ENCODE results near the gene MSGN1.

The MSGN1 gene, protein sequence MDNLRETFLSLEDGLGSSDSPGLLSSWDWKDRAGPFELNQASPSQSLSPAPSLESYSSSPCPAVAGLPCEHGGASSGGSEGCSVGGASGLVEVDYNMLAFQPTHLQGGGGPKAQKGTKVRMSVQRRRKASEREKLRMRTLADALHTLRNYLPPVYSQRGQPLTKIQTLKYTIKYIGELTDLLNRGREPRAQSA

DNA sequence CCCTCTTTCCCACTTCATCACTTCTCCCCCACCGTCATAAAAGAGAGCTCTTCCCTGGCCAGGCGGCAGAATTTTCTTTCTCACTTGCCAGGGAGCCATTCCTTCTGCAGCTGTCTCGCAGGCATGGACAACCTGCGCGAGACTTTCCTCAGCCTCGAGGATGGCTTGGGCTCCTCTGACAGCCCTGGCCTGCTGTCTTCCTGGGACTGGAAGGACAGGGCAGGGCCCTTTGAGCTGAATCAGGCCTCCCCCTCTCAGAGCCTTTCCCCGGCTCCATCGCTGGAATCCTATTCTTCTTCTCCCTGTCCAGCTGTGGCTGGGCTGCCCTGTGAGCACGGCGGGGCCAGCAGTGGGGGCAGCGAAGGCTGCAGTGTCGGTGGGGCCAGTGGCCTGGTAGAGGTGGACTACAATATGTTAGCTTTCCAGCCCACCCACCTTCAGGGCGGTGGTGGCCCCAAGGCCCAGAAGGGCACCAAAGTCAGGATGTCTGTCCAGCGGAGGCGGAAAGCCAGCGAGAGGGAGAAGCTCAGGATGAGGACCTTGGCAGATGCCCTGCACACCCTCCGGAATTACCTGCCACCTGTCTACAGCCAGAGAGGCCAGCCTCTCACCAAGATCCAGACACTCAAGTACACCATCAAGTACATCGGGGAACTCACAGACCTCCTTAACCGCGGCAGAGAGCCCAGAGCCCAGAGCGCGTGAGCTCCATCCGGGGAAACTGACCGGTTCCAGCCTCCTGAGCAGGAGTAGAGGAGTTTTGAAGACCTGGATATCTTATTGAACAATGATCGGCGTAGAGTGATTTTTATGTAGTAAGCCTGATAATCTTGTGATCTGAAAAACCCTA, at the start of gene MSGN1:
MSGN1 (plus strand) TSS at position 65 of the 850 bp plus-strand sequence; CDS start at position 124, 59 bp downstream.
- no peak for DNase-seq (ENCODE audit: extremely low spot score)
- CTCF ChIA-PET = interaction anchor here (0.9 to 11.4 kb wide), 7 partner anchors 8 to 171 kb away, joined by 3 to 113 read pairs (median 3); partner anchors contain the start of genes GEN1 and SMC6
- TF ChIP-seq, protein P1, sequence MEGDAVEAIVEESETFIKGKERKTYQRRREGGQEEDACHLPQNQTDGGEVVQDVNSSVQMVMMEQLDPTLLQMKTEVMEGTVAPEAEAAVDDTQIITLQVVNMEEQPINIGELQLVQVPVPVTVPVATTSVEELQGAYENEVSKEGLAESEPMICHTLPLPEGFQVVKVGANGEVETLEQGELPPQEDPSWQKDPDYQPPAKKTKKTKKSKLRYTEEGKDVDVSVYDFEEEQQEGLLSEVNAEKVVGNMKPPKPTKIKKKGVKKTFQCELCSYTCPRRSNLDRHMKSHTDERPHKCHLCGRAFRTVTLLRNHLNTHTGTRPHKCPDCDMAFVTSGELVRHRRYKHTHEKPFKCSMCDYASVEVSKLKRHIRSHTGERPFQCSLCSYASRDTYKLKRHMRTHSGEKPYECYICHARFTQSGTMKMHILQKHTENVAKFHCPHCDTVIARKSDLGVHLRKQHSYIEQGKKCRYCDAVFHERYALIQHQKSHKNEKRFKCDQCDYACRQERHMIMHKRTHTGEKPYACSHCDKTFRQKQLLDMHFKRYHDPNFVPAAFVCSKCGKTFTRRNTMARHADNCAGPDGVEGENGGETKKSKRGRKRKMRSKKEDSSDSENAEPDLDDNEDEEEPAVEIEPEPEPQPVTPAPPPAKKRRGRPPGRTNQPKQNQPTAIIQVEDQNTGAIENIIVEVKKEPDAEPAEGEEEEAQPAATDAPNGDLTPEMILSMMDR (IDR thresholded peaks at IDR 0.05; ENCODE audit: control extremely low read depth, extremely low read depth, low read depth, missing control alignments) = no peak
- POLR2A ChIA-PET = no interaction called here

DNA sequence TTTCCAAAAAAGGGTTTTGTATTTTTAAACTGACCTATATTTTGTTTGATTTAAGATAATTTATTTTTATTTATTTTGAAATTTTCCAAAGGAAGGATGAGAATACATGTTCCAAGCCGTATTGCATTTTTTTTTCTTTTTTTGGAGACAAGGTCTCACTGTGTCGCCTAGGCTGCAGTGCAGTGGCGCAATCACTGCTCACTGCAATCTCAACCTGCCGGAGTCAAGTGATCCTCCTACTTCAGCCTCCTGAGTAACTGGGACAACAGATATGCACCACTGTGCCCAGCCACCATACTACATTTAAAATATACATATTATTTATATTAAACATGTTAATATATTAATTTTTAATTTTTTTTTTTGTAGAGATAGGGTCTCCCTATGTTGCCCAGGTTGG, 47.4 kb upstream of the MSGN1 start:
- POLR2A ChIA-PET = no interaction called here
- CTCF ChIA-PET = interaction anchor here (1.2 kb wide), 1 partner anchor 18 kb away, joined by 4 read pairs; no protein-coding TSS in a partner anchor
- no peak for DNase-seq (ENCODE audit: extremely low spot score)
- TF ChIP-seq, protein P1 (IDR thresholded peaks at IDR 0.05; ENCODE audit: control extremely low read depth, extremely low read depth, low read depth, missing control alignments) = no peak

DNA sequence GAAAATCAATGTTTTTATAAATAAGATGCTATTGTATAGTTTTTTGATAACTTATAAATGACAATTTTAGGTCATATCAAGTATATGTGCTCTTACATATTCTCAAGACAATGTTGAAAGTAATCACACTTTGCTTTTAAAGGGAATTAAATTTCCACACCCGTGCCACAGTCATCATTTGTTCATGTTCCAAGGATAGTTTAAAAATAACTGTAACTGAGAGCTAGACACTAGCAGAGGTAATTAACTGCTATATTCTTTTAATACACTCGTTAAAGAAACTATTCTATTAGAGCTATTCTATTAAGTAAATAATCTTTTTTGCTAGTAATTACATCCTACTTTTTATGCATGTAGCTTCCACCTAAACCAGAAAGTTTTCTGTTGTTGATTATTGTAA, 44.3 kb upstream of the MSGN1 start:
- TF ChIP-seq, protein P1 (IDR thresholded peaks at IDR 0.05; ENCODE audit: control extremely low read depth, extremely low read depth, low read depth, missing control alignments) = no peak
- ChIA-PET POLR2A (no interaction called here), CTCF (interaction anchor here (0.9 to 1.4 kb wide), 2 partner anchors 12 to 17 kb away, joined by 4 read pairs; no protein-coding TSS in a partner anchor)
- no peak for DNase-seq (ENCODE audit: extremely low spot score)

DNA sequence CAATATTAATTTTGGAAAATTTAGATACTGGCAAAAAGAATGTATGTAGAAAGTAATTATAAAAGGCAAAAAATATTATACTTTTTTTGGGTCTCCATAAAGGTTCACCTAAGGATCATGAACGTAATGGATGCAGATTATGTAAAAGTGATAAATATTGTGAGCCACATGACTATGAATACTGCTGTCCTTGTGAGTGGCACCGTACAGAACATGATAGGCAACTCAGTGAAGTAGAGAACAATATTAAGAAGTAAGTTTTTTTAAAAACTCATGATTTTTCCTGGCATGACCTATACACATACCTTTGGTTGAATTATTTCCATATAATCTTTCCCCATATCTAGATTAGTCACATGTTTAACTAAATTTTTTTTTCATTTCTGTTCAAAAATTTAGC, 43.7 kb upstream of the MSGN1 start:
- DNase-seq (ENCODE audit: extremely low spot score) = no peak
- TF ChIP-seq, protein P1 (IDR thresholded peaks at IDR 0.05; ENCODE audit: control extremely low read depth, extremely low read depth, low read depth, missing control alignments) = no peak
- POLR2A ChIA-PET = no interaction called here
- CTCF ChIA-PET = interaction anchor here (1.1 to 1.4 kb wide), 2 partner anchors 16 to 102 kb away, joined by 3 to 4 read pairs; no protein-coding TSS in a partner anchor

DNA sequence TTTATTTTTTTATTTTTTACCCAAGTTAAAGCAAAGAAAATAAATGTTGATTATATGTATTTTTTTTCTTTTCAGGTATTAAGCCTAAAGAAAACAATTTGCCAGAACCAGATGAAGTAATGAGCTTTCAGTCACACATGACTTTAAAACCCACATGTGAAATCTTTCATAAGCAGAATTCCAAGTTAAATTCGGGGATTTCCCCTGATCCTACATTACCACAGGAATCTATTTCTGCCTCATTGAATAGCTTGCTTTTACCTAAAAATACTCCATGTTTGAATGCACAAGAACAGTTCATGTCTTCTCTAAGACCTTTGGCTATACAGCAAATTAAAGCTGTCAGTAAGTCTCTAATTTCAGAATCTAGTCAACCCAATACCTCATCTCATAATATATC, 35.7 kb upstream of the MSGN1 start:
- POLR2A ChIA-PET = no interaction called here
- no peak for DNase-seq (ENCODE audit: extremely low spot score)
- TF ChIP-seq, protein P1 (IDR thresholded peaks at IDR 0.05; ENCODE audit: control extremely low read depth, extremely low read depth, low read depth, missing control alignments) = no peak
- CTCF ChIA-PET = interaction anchor here (0.9 to 2.1 kb wide), 2 partner anchors 9 to 15 kb away, joined by 3 to 6 read pairs; no protein-coding TSS in a partner anchor

DNA sequence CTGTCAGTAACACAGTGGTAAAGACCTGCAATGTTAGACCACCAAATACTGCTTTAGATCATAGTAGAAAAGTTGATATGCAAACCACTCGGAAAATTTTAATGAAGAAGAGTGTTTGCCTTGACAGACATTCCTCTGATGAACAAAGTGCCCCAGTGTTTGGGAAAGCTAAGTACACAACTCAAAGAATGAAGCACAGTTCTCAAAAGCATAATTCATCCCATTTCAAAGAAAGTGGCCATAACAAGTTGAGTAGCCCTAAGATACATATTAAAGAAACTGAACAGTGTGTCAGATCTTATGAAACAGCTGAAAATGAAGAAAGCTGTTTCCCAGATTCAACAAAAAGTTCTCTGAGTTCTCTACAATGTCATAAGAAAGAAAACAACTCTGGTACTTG, 34.8 kb upstream of the MSGN1 start:
- no peak for DNase-seq (ENCODE audit: extremely low spot score)
- TF ChIP-seq, protein P1 (IDR thresholded peaks at IDR 0.05; ENCODE audit: control extremely low read depth, extremely low read depth, low read depth, missing control alignments) = no peak
- POLR2A ChIA-PET = no interaction called here
- CTCF ChIA-PET = interaction anchor here (2.1 kb wide), 1 partner anchor 8 kb away, joined by 6 read pairs; no protein-coding TSS in a partner anchor
